Measurements from ENCODE around the gene ILK. TPM values are rescaled to one million over a fixed set of nuclear protein-coding genes. Genes with fewer than 3 reads are reported as not detected.

Gene ILK
- total and polyA plus RNA-seq, 2 of the 13 experiments (the other 11 are each of a cell fraction or from before 2014, with no cell fraction given), result 70.3 to 108 TPM

GRCh38 chr11:6640985-6641701 is 37.6 kb downstream of the ILK start (continued):
- TF ChIP-seq, protein P1, sequence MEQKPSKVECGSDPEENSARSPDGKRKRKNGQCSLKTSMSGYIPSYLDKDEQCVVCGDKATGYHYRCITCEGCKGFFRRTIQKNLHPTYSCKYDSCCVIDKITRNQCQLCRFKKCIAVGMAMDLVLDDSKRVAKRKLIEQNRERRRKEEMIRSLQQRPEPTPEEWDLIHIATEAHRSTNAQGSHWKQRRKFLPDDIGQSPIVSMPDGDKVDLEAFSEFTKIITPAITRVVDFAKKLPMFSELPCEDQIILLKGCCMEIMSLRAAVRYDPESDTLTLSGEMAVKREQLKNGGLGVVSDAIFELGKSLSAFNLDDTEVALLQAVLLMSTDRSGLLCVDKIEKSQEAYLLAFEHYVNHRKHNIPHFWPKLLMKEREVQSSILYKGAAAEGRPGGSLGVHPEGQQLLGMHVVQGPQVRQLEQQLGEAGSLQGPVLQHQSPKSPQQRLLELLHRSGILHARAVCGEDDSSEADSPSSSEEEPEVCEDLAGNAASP (CRISPR knock-in tag; IDR thresholded peaks at IDR 0.05; ENCODE audit: borderline replicate concordance), result no peak
- no peak for TF ChIP-seq TAF15 (IDR thresholded peaks at IDR 0.05; ENCODE audit: low read depth, low read length, poor library complexity, severe bottlenecking)
- TF ChIP-seq FLYWCH1 (CRISPR knock-in tag; IDR thresholded peaks at IDR 0.05), result no peak
- no peak for TF ChIP-seq ZNF251 (CRISPR knock-in tag; IDR thresholded peaks at IDR 0.05)
- no peak for TF ChIP-seq NFE2L1 (CRISPR knock-in tag; IDR thresholded peaks at IDR 0.05; ENCODE audit: borderline replicate concordance)
- TF ChIP-seq ZNF20 (CRISPR knock-in tag; IDR thresholded peaks at IDR 0.05), result no peak
- no peak for TF ChIP-seq ARID3A (IDR thresholded peaks at IDR 0.05; ENCODE audit: low read depth, low read length)

DNA sequence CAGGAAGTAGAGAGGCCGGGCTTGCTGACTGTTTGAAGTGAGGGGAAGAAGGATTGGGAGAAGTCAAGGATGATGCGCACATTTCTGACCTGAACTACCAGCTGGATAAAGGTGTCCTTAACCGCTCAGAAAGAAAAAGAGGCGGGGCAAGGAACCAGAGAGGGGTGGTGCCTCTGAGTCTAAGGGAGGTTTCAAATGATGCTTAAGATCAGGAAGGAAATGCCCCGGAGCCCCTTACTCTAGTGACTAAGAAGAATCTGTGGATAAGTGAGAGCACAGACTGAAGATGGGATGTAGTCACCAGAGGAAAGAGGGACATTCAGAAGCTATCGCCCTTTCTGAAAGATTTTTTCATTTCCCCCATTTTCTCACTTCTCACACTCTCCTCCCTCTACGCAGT is 39.4 kb downstream of the ILK start:
- Histone ChIP-seq H3K4me3 (replicated peaks in 1 of 3; ENCODE audit: insufficient read depth in 1 of 3, low read depth in 2 of 3, low read length in 3 of 3) (no peak overlapping the region), H3K9me3 (ENCODE audit: low read length) (no peaks in the 10 kb centered on the region), H3K27ac (ENCODE audit: extremely low read length, insufficient read depth, low read length) (no peak overlapping the region), H4K20me1 (ENCODE audit: insufficient read depth, low read length) (no peaks in the 10 kb centered on the region), H3K4me1 (ENCODE audit: insufficient read depth, low read length) (peaks cover 14% of the 10 kb centered on the region), H3K9ac (ENCODE audit: insufficient read depth, low read depth, low read length) (no peak overlapping the region), H3K27me3 (ENCODE audit: control insufficient read depth in 1 of 2, insufficient read depth in 2 of 2, low read length in 2 of 2) (peaks cover 4 to 83% of the 10 kb centered on the region in 2 experiments; a peak in 3 of 5 replicates), H2AFZ (ENCODE audit: low read length) (no peak overlapping the region), H3K36me3 (replicated peaks in 1 of 2; ENCODE audit: control insufficient read depth in 1 of 2, insufficient read depth in 2 of 2, low read length in 2 of 2) (no peaks in the 10 kb centered on the region), H3K79me2 (ENCODE audit: insufficient read depth, low read length) (no peaks in the 10 kb centered on the region), H3K4me2 (ENCODE audit: low read depth, low read length) (no peak overlapping the region)
- CTCF ChIA-PET (ENCODE audit: low intra/inter-chr PET ratio, low total read pairs), result no interaction called here
- FAIRE-seq (no peak), DNase-seq (ENCODE audit: low spot score) (no peak), ATAC-seq (no peak)
- POLR2A ChIA-PET, result no interaction called here
- TF ChIP-seq ZNF460 (CRISPR knock-in tag; IDR thresholded peaks at IDR 0.05; ENCODE audit: borderline replicate concordance) (no peak), ELF3 (CRISPR knock-in tag; IDR thresholded peaks at IDR 0.05) (no peak), ZNF446 (CRISPR knock-in tag; IDR thresholded peaks at IDR 0.05) (no peak), IRF1 (CRISPR knock-in tag; IDR thresholded peaks at IDR 0.05; ENCODE audit: low read depth) (no peak), ZMYM2 (CRISPR knock-in tag; IDR thresholded peaks at IDR 0.05) (no peak), ZNF251 (CRISPR knock-in tag; IDR thresholded peaks at IDR 0.05) (no peak), ZNF629 (CRISPR knock-in tag; conservative IDR thresholded peaks at IDR 0.05) (no peak), PRMT3 (CRISPR knock-in tag; IDR thresholded peaks at IDR 0.05; ENCODE audit: borderline replicate concordance, low read depth) (no peak)
- BruUV-seq (replicated peaks), result no TSS peak
- intact Hi-C loops (cut with micrococcal nuclease; ENCODE audit: unreplicated experiment) (no loop called here), in situ Hi-C loops (cut with HindIII; ENCODE audit: extremely low pct_ligation_motif_present, low pct_unique_long_range_greater_than_20kb) (no loop called here)
- WGBS (ENCODE audit: low lambda C conversion rate), result 17% methylated on average over 7 of the region's 7 CpGs
